HepG2 (cell line): ENCODE results near the gene ACSL3.

Source experiments
- FOSL2 ChIP-seq: sonication (generic); formaldehyde crosslinking; IDR thresholded peaks from 2 replicates; pipeline ENCODE4 v1.4.0; 2020; ENCODE audit warnings: missing genetic modification reagents
- ZSCAN31 ChIP-seq: sonication (generic); formaldehyde crosslinking; IDR thresholded peaks from 2 replicates; pipeline ENCODE4 v1.5.0; 2020; ENCODE audit warnings: low read depth, mild to moderate bottlenecking, missing genetic modification reagents

GRCh38 chr2:222835823-222836151 is 25.0 kb upstream of the ACSL3 start:
- no peak for TF ChIP-seq FOSL2 (CRISPR knock-in tag)
- TF ChIP-seq ZSCAN31 = no peak
